ENCODE data around the gene RFT1. TPM values are rescaled to one million over a fixed set of nuclear protein-coding genes. Genes with fewer than 3 reads are reported as not detected.

The RFT1 gene
- total RNA-seq, 1 donor from 2014 or later: 17.2 TPM

DNA sequence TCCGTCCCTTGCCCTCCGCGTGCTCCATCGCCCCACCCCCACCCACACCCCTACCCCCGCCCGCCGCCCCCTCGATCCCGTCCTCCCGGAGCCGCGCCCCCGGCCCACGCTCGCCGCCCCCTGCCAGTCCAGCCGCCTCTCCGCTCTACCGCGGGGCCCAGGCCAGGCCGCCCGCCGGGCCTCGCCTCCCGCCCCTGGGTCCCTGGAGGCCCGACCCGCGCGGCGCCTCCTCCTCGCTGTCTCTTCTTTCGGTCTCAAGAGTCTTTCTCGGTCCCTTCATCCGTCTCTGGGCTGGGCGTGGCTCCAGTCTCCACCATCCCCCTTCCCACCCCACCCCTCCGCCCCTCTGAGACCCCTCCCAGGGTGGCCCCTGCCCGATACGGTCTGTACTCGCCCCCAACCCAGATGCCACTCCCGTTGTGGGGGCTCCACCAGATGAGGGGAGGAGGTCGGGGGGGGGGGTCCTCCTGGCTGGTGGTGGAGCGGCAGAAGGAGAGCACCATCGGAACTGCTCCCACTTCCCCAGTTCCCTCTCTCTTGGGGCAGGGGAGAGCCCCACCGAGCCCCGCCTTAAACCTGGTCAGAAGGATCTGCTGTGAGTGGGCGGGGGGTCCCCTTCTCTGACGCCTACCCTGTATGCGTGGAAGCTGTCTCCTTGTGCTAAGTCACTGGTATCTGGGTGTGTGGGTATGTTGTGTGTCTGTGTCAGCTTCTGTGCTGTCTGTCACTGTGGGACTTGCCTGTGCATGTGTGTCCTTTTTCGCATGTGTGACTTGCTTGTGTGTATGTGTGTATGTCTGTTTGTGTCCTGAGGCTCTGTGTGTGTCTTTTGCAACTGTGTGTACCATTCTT is 31.8 kb upstream of the RFT1 start:
- H4K20me1 ChIP-seq (ENCODE audit: low read depth): no peaks in the 10 kb centered on the region
- peaks cover 41% of the 10 kb centered on the region for H3K27me3 Mint-ChIP-seq (ENCODE audit: insufficient read depth, low read depth)
- H2AFZ ChIP-seq (replicated peaks): peak overlapping the region; percentile 66
- peaks cover 40% of the 10 kb centered on the region for H3K27me3 ChIP-seq
- H3K36me3 ChIP-seq: no peaks in the 10 kb centered on the region
- peak overlapping the region; percentile 1 for H3K27ac Mint-ChIP-seq
- peak overlapping the region; percentile 72 for H3K4me3 ChIP-seq
- H3K36me3 Mint-ChIP-seq: peaks cover 2% of the 10 kb centered on the region
- H3K4me1 ChIP-seq: peaks cover 22% of the 10 kb centered on the region
- H3K27ac ChIP-seq: no peak overlapping the region
- H3K9ac ChIP-seq: no peak overlapping the region
- H3K9me3 Mint-ChIP-seq: no peaks in the 10 kb centered on the region
- H3K4me3 Mint-ChIP-seq: peak overlapping the region; percentile 86
- peak overlapping the region; percentile 94 for H3K4me2 ChIP-seq
- no peak for TF ChIP-seq EZH2phosphoT487 (IDR thresholded peaks at IDR 0.05)
- H3F3A ChIP-seq (ENCODE audit: low read depth): peaks cover 9% of the 10 kb centered on the region
- H3K79me2 ChIP-seq (ENCODE audit: low read depth): no peaks in the 10 kb centered on the region
- peak; percentile 76 for DNase-seq (ENCODE audit: low spot score)
- peaks cover 26% of the 10 kb centered on the region for H3K4me1 Mint-ChIP-seq
- no peaks in the 10 kb centered on the region for H3K9me3 ChIP-seq (ENCODE audit: low read depth)

- H3K4me2 ChIP-seq: peak overlapping the region; percentile 94
These were observed 31.2 kb upstream of the RFT1 start for GRCh38 chr3:53161450-53161819.

GRCh38 chr3:53160660-53161449 is 30.6 kb upstream of the RFT1 start, which contains the start of gene PRKCD:
Gene PRKCD (plus strand): TSS chr3:53161209. CDS start chr3:53178423, 17,214 bp downstream.
- Histone ChIP-seq H3K36me3 (no peaks in the 10 kb centered on the region), H4K20me1 (ENCODE audit: low read depth) (no peaks in the 10 kb centered on the region), H3K9me3 (ENCODE audit: low read depth) (no peaks in the 10 kb centered on the region), H3K27me3 (peaks cover 52% of the 10 kb centered on the region), H3K9ac (no peak within 1 kb of the TSS), H3K27ac (no peak within 1 kb of the TSS), H3K4me2 (peak within 1 kb of the TSS; percentile 94), H3F3A (ENCODE audit: low read depth) (peaks cover 9% of the 10 kb centered on the region), H3K4me1 (peaks cover 19% of the 10 kb centered on the region), H2AFZ (replicated peaks) (peak within 1 kb of the TSS; percentile 93), H3K4me3 (peak within 1 kb of the TSS; percentile 72), H3K79me2 (ENCODE audit: low read depth) (no peaks in the 10 kb centered on the region)
- peaks cover 26% of the 10 kb centered on the region for H3K4me1 Mint-ChIP-seq
- peaks cover 2% of the 10 kb centered on the region for H3K36me3 Mint-ChIP-seq
- H3K4me3 Mint-ChIP-seq: peak within 1 kb of the TSS; percentile 88
- no peak for TF ChIP-seq EZH2phosphoT487 (IDR thresholded peaks at IDR 0.05)
- TF ChIP-seq, protein P1, sequence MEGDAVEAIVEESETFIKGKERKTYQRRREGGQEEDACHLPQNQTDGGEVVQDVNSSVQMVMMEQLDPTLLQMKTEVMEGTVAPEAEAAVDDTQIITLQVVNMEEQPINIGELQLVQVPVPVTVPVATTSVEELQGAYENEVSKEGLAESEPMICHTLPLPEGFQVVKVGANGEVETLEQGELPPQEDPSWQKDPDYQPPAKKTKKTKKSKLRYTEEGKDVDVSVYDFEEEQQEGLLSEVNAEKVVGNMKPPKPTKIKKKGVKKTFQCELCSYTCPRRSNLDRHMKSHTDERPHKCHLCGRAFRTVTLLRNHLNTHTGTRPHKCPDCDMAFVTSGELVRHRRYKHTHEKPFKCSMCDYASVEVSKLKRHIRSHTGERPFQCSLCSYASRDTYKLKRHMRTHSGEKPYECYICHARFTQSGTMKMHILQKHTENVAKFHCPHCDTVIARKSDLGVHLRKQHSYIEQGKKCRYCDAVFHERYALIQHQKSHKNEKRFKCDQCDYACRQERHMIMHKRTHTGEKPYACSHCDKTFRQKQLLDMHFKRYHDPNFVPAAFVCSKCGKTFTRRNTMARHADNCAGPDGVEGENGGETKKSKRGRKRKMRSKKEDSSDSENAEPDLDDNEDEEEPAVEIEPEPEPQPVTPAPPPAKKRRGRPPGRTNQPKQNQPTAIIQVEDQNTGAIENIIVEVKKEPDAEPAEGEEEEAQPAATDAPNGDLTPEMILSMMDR (IDR thresholded peaks at IDR 0.05): peak; percentile 51
- no peak for TF ChIP-seq EZH2 (IDR thresholded peaks at IDR 0.05)
- DNase-seq (ENCODE audit: low spot score): peak; percentile 93
- H3K27ac Mint-ChIP-seq: no peak within 1 kb of the TSS
- H3K9me3 Mint-ChIP-seq: no peaks in the 10 kb centered on the region
- peaks cover 43% of the 10 kb centered on the region for H3K27me3 Mint-ChIP-seq (ENCODE audit: insufficient read depth, low read depth)

More at GRCh38 chr3:53161450-53161819, 31.2 kb upstream of the RFT1 start:
- Mint-ChIP-seq H3K4me3 (peak overlapping the region; percentile 86), H3K9me3 (no peaks in the 10 kb centered on the region), H3K27ac (no peak overlapping the region), H3K36me3 (peaks cover 2% of the 10 kb centered on the region), H3K4me1 (peaks cover 26% of the 10 kb centered on the region), H3K27me3 (ENCODE audit: insufficient read depth, low read depth) (peaks cover 41% of the 10 kb centered on the region)
- H3K9ac ChIP-seq: no peak overlapping the region
- no peaks in the 10 kb centered on the region for H3K9me3 ChIP-seq (ENCODE audit: low read depth)
- H3K4me3 ChIP-seq: peak overlapping the region; percentile 72
- peaks cover 9% of the 10 kb centered on the region for H3F3A ChIP-seq (ENCODE audit: low read depth)
- peaks cover 46% of the 10 kb centered on the region for H3K27me3 ChIP-seq
- no peaks in the 10 kb centered on the region for H3K79me2 ChIP-seq (ENCODE audit: low read depth)
- peak; percentile 46 for DNase-seq (ENCODE audit: low spot score)
- H2AFZ ChIP-seq (replicated peaks): peak overlapping the region; percentile 66
- TF ChIP-seq, protein P1 (IDR thresholded peaks at IDR 0.05): no peak
- no peaks in the 10 kb centered on the region for H3K36me3 ChIP-seq
- peaks cover 19% of the 10 kb centered on the region for H3K4me1 ChIP-seq
- H3K27ac ChIP-seq: no peak overlapping the region
- no peaks in the 10 kb centered on the region for H4K20me1 ChIP-seq (ENCODE audit: low read depth)

Data from neural progenitor cell (in vitro differentiated cells).